Measurements from ENCODE around the gene UBALD2.

The UBALD2 gene

DNA sequence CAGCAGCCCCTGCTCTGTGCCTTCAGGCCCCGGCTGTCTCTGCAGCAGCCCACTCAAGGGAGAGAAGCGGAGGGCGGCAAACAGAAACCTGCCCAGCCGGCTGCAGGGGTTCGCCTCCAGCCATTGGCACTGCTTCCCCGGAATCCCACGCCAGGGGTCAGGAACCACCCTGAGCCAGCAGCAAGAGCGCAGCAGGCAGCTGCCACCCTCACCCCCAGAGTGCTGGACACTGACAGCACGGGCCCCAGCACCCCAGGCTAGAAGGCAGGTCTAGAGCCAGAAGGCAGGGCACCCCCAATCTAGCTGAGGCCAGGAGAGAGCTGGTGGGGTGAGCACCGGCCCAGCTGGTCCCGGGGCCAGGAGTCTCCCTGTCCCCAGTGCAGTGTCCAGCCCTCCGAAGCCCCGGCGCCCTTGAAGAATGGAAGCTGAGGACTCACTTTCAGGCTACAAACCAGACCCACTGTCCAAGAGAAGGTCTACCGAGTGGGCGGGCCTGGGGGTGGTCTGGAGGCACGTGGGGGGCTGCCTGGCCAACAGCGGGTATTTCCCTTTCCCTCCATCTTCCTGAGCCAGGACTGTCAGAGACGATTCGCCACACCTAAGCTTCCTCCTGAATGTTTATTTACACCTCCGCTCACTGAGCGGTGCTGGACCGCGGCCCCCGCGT lies 8.4 kb downstream of the UBALD2 start:
- no peak overlapping the region for H3K9ac ChIP-seq (ENCODE audit: low read length in 2 of 2)
- no peak overlapping the region for H3K4me3 ChIP-seq (ENCODE audit: low read length in 2 of 2)
- H3K27ac ChIP-seq (ENCODE audit: low read length), result no peak overlapping the region
- H3K27me3 ChIP-seq (ENCODE audit: control insufficient read depth in 1 of 2, insufficient read depth in 2 of 2, low read length in 2 of 2), result no peaks in the 10 kb centered on the region
- H3K36me3 ChIP-seq (ENCODE audit: control insufficient read depth in 2 of 2, insufficient read depth in 2 of 2, low read length in 2 of 2), result no peaks in the 10 kb centered on the region
- H3K9me3 ChIP-seq (ENCODE audit: control insufficient read depth in 2 of 2, low read length in 2 of 2), result no peaks in the 10 kb centered on the region
- H3K4me1 ChIP-seq (ENCODE audit: control insufficient read depth, insufficient read depth, low read length), result peaks cover 26% of the 10 kb centered on the region

DNA sequence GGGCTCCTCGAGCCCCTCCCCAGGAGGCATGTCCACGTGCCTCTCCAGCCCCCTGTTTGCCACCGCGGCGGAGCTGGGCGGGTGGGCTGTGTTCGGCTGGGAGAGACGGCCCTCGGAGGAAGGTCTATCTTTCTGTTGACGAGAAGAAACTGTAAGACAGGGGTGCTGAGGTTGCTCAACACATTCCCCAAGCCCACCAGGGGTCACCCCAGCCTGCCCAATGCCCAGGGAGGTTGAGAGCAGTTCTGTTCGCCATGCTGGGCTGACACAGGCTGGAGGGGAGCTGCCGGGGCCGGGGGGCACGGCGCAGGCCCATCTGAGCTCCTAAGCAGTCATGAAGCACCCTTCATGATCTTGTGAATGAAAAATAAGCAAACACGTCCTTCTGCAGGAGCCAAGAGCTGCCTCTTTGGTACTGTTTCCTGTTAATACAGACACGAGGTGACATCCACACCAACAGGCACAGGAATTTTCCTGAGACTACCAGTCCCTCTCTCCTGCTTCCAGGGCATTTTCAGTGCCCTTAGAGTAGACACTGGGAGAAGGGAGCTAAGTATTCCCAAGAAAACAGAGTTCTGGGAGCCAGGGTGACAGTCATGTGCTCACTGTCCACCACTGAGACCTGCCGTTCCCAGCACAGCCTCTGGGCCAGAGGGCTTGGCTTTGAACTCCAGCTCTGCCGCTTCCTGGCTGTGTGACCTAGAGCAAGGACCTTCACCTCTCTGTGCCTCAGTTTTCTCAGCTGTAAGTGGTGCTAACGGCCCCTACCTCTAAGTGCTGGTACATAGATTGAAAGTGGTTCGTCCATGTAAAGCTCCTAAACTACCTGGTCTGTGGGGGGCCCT lies 9.2 kb downstream of the UBALD2 start:
- Histone ChIP-seq H3K4me1 (ENCODE audit: control insufficient read depth, insufficient read depth, low read length) (peaks cover 22% of the 10 kb centered on the region), H3K36me3 (ENCODE audit: control insufficient read depth in 2 of 2, insufficient read depth in 2 of 2, low read length in 2 of 2) (no peaks in the 10 kb centered on the region), H3K27ac (ENCODE audit: low read length) (no peak overlapping the region), H3K9me3 (ENCODE audit: control insufficient read depth in 2 of 2, low read length in 2 of 2) (no peaks in the 10 kb centered on the region), H3K27me3 (ENCODE audit: control insufficient read depth in 1 of 2, insufficient read depth in 2 of 2, low read length in 2 of 2) (no peaks in the 10 kb centered on the region), H3K9ac (ENCODE audit: low read length in 2 of 2) (no peak overlapping the region), H3K4me3 (ENCODE audit: low read length in 2 of 2) (no peak overlapping the region)

DNA sequence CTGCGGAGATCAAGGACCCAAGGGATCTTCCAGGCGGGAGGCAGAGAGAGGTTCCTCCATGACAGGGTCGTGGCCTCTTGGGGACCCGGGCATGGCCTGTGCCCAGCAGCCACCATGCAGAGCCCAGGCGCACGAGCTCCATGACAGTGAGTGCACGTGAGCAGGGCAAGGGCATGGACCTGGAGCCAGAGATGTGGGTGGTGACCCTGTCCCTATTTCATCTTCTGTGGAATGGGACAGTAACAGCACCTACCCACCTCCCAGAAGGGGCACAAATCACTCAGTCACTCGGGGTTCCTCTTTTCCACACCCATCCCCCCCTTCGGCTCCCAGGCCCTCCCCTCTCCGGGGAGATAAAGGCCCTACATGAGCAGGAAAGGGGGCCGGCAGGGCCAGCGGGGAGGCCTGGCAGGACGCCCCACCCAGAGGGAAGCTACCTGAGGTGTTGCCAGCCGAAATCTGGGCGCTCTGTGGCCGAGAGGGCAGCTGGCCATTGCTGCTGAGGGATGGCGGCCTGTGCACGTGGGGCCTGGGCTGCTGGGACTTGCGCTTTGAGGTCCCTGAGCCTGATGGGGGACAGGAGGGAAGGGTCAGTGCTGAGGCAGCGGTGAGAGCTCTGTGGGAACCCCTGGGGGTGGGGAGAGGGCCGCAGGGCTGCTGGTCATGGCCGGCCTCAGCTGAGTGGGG lies 10.4 kb downstream of the UBALD2 start:
- Histone ChIP-seq H3K27me3 (ENCODE audit: control insufficient read depth in 1 of 2, insufficient read depth in 2 of 2, low read length in 2 of 2) (no peaks in the 10 kb centered on the region), H3K27ac (ENCODE audit: low read length) (no peak overlapping the region), H3K9me3 (ENCODE audit: control insufficient read depth in 2 of 2, low read length in 2 of 2) (no peaks in the 10 kb centered on the region), H3K4me3 (ENCODE audit: low read length in 2 of 2) (no peak overlapping the region), H3K9ac (ENCODE audit: low read length in 2 of 2) (no peak overlapping the region), H3K4me1 (ENCODE audit: control insufficient read depth, insufficient read depth, low read length) (peaks cover 24% of the 10 kb centered on the region), H3K36me3 (ENCODE audit: control insufficient read depth in 2 of 2, insufficient read depth in 2 of 2, low read length in 2 of 2) (no peaks in the 10 kb centered on the region)

DNA sequence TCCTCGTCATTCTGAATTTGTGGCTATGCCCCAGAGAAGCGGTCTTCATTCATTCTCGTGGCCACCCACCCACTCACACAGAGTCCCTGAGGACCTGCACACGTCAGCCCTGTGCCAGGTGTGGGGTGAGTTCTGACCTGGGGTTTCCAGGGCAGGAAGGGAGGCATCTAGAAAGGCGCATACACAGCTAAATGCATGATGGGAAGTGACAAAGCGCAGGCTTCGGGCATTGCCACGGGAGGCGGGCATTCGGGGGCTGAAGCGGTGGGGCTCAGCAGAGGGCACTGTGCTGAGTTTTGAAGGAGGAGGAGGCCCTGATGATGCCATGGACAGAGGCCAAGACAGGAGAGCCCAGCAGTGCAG lies 10.9 kb downstream of the UBALD2 start:
- Histone ChIP-seq H3K4me3 (ENCODE audit: low read length in 2 of 2) (no peak overlapping the region), H3K4me1 (ENCODE audit: control insufficient read depth, insufficient read depth, low read length) (peaks cover 24% of the 10 kb centered on the region), H3K9me3 (ENCODE audit: control insufficient read depth in 2 of 2, low read length in 2 of 2) (no peaks in the 10 kb centered on the region), H3K27ac (ENCODE audit: low read length) (no peak overlapping the region), H3K27me3 (ENCODE audit: control insufficient read depth in 1 of 2, insufficient read depth in 2 of 2, low read length in 2 of 2) (no peaks in the 10 kb centered on the region), H3K9ac (ENCODE audit: low read length in 2 of 2) (no peak overlapping the region), H3K36me3 (ENCODE audit: control insufficient read depth in 2 of 2, insufficient read depth in 2 of 2, low read length in 2 of 2) (no peaks in the 10 kb centered on the region)

DNA sequence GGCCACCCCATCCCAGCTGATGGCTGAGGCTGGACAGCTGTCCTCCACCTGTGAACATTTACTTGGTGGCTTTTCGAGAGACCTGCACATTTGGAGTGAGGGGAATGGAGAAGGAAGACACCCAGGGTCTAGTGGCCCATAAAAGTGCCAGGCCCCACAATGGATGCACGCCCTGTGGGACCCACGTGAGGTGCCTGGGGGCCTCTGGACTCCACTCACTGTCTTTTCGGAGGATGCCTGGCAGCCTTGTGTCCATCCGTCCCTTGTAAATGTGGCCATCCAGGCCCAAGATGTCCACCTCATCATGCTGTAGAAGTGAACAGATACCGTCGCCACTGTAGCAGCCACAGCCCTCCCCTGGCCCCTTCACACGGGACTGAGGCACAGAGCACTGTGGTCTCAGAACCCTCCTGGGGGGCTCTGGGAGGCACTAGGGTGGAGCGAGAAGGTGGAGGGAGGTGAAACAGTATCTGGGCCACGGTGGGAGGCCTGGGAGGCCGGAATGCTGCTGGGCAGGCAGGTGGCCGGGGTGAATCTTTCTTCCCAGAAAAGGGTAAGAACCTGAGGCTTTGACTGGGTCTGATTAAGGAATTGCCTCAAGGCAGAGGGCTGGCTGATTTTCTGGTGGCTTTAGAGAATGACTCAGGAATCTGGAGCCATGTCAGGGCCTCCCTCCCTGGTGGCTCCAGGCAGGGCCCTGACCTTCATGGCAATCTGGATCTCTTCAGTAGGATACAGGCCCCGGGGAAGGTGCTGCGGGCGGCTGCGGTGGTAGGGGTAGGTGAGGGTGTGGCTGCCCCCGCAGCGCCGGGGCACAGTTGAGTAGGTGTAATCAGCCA lies 11.5 kb downstream of the UBALD2 start:
- Histone ChIP-seq H3K4me3 (ENCODE audit: low read length in 2 of 2) (no peak overlapping the region), H3K27me3 (ENCODE audit: control insufficient read depth in 1 of 2, insufficient read depth in 2 of 2, low read length in 2 of 2) (no peaks in the 10 kb centered on the region), H3K9me3 (ENCODE audit: control insufficient read depth in 2 of 2, low read length in 2 of 2) (no peaks in the 10 kb centered on the region), H3K4me1 (ENCODE audit: control insufficient read depth, insufficient read depth, low read length) (peaks cover 20% of the 10 kb centered on the region), H3K9ac (ENCODE audit: low read length in 2 of 2) (peak overlapping the region in 1 of 2 donors; percentile 42), H3K27ac (ENCODE audit: low read length) (no peak overlapping the region), H3K36me3 (ENCODE audit: control insufficient read depth in 2 of 2, insufficient read depth in 2 of 2, low read length in 2 of 2) (no peaks in the 10 kb centered on the region)

DNA sequence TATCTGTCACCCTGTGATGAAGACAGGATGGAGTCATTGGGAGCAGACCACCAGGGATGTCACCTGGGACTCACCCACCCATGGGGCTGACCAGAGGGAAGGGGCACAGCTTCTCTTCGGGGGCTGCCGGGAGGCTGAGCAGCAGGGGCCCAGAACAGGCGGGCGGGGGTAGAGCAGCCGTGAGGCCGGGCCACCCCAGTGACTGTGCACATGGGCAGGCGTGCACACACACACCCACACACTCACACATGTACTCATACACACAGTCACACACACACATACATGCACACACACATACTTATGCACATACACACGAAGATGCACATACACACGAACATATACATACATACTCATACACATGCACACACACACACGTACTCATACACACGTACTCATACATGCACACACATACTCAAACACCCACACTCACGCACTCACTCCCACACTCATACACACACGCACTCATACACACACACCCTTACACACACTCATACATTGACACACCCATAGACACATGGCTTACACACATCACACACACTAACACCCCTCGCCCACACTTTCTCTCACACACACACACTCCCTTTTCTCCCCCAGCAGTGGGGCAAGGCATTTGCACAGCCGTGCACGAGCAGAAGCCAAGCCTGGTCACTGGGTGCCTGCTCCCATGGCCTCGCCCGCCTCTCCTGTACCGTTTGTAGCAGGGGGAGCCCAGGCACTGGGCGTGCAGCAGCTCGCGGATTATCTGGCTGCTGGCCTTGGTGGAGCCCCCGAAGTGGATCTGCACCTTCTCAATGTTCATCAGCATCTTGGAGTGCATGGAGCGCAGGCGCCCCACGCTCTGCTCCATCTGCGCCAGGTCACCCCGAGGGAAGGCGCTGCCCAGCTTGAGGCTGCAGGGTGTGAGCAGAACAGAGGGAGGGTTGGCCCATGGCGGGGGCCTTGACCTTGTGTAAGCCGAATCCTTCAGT lies 12.4 kb downstream of the UBALD2 start:
- H3K9me3 ChIP-seq (ENCODE audit: control insufficient read depth in 2 of 2, low read length in 2 of 2), result no peaks in the 10 kb centered on the region
- no peak overlapping the region for H3K4me3 ChIP-seq (ENCODE audit: low read length in 2 of 2)
- no peaks in the 10 kb centered on the region for H3K27me3 ChIP-seq (ENCODE audit: control insufficient read depth in 1 of 2, insufficient read depth in 2 of 2, low read length in 2 of 2)
- peaks cover 11% of the 10 kb centered on the region for H3K4me1 ChIP-seq (ENCODE audit: control insufficient read depth, insufficient read depth, low read length)
- no peaks in the 10 kb centered on the region for H3K36me3 ChIP-seq (ENCODE audit: control insufficient read depth in 2 of 2, insufficient read depth in 2 of 2, low read length in 2 of 2)
- H3K27ac ChIP-seq (ENCODE audit: low read length), result no peak overlapping the region
- H3K9ac ChIP-seq (ENCODE audit: low read length in 2 of 2), result no peak overlapping the region

DNA sequence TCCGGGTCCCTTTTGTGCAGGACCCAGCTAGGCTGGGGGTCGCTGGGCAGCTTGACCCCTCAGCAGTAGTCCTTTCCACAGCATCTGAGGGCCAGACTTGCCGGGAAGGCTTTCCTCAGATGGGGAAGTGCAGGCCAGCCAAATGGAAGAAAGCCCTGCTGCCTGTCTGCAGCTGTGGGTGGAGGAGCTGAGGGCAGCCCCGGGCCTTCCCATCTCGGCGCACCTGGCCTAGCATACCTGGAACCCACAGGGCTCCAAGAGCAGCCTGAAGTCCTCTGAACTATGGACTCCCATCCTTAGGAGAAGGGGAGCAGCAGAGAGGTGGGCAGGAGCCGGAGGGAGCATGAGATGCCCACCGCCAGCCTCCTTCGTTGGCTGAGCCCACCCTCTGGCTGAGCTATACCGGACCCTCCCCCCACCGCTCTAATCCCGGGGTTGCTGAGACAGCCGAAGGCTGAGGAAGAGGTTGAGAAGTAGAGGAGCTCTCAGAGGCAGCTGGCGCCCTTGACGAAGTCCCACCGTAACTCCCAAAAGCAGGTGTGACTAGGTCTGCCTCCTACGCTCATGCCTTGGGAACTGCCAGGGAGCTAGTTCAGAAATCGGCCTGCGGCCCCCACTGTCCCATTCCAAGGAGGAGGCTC lies 13.2 kb downstream of the UBALD2 start:
- Histone ChIP-seq H3K36me3 (ENCODE audit: control insufficient read depth in 2 of 2, insufficient read depth in 2 of 2, low read length in 2 of 2) (no peaks in the 10 kb centered on the region), H3K9me3 (ENCODE audit: control insufficient read depth in 2 of 2, low read length in 2 of 2) (no peaks in the 10 kb centered on the region)

DNA sequence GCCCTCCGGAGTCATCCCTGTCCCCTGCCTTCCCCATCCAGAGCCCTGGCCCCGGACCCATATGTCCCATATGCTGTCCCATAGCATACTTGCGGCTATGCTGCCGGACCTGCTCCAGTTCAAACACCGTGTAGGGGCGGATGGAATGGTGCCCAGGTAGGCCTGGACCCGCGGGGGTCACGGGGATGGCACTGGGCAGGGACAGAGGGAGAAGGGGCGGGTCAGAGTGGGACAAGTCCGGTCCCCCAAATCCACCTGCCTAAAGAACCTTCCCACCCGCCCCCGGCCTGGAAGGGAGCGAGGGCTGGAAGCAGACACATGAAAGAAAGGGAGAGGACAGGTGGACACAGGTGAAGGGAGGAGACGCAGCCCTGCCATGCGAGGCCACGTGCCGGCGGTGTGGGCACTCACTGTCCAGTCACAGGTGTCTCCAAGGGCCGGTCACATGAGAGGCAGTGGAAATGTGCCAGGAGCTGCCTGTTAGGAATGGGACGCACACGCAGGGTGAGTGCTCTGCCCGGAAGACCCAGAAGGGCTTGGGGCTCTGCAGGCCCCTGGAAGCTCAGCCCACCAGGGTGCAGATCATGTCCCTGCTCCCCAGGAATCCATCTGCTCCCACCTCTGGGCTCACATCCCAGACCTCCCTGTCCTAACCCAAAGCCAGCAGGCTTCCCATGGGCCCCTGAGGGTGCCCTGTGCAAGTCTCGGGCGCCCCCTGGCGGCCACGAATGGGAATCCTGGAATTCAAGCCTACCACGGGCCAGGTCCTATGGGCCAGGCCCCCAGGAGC lies 14.0 kb downstream of the UBALD2 start:
- H3K9me3 ChIP-seq (ENCODE audit: control insufficient read depth in 2 of 2, low read length in 2 of 2), result no peaks in the 10 kb centered on the region
- no peaks in the 10 kb centered on the region for H3K36me3 ChIP-seq (ENCODE audit: control insufficient read depth in 2 of 2, insufficient read depth in 2 of 2, low read length in 2 of 2)
- peak overlapping the region in 1 of 2 donors; percentile 40 for H3K4me3 ChIP-seq (ENCODE audit: low read length in 2 of 2)
- H3K4me1 ChIP-seq (ENCODE audit: control insufficient read depth, insufficient read depth, low read length), result peaks cover 8% of the 10 kb centered on the region
- H3K27me3 ChIP-seq (ENCODE audit: control insufficient read depth in 1 of 2, insufficient read depth in 2 of 2, low read length in 2 of 2), result no peaks in the 10 kb centered on the region
- H3K9ac ChIP-seq (ENCODE audit: low read length in 2 of 2), result no peak overlapping the region
- no peak overlapping the region for H3K27ac ChIP-seq (ENCODE audit: low read length)

More for the DNA sequence above, 13.2 kb downstream of the UBALD2 start:
- no peaks in the 10 kb centered on the region for H3K27me3 ChIP-seq (ENCODE audit: control insufficient read depth in 1 of 2, insufficient read depth in 2 of 2, low read length in 2 of 2)
- peaks cover 8% of the 10 kb centered on the region for H3K4me1 ChIP-seq (ENCODE audit: control insufficient read depth, insufficient read depth, low read length)
- H3K9ac ChIP-seq (ENCODE audit: low read length in 2 of 2), result no peak overlapping the region
- H3K27ac ChIP-seq (ENCODE audit: low read length), result no peak overlapping the region
- H3K4me3 ChIP-seq (ENCODE audit: low read length in 2 of 2), result no peak overlapping the region

DNA sequence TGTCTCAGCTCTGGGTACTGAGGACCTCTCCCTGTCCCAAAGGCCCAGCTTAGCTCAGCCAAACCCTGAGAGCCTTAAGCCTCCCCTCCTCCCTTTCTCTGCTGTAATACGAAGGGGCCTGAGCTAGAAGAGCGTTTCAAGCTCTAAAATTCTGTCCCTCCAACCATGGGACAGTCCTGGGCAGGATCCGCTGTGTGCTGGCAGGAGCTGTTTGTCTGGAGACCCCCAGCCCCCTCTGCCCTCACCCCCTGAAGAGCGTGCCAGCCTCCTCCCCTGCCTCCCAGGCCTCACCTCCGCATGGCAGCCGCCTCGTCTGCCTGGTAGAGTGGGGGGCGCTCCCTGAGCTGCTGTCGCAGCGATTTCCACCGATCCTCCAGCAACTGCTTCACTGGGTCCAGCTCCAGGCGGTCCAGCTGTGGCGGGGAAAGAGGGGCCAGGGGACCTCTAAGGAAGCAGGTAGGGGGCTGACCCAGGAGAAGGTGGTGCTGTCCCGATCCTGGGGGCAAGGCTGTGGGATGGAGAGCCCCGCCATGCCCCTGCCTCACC lies 14.7 kb downstream of the UBALD2 start:
- H3K4me3 ChIP-seq (ENCODE audit: low read length in 2 of 2), result no peak overlapping the region
- H3K4me1 ChIP-seq (ENCODE audit: control insufficient read depth, insufficient read depth, low read length), result peaks cover 8% of the 10 kb centered on the region
- no peaks in the 10 kb centered on the region for H3K27me3 ChIP-seq (ENCODE audit: control insufficient read depth in 1 of 2, insufficient read depth in 2 of 2, low read length in 2 of 2)
- H3K9ac ChIP-seq (ENCODE audit: low read length in 2 of 2), result no peak overlapping the region
- H3K27ac ChIP-seq (ENCODE audit: low read length), result no peak overlapping the region
- no peaks in the 10 kb centered on the region for H3K36me3 ChIP-seq (ENCODE audit: control insufficient read depth in 2 of 2, insufficient read depth in 2 of 2, low read length in 2 of 2)
- H3K9me3 ChIP-seq (ENCODE audit: control insufficient read depth in 2 of 2, low read length in 2 of 2), result no peaks in the 10 kb centered on the region

Measured in stomach smooth muscle (tissue), 2 donors.